HepG2 (cell line): ENCODE data around the gene AHRR. TPM values are rescaled to one million over a fixed set of nuclear protein-coding genes. Genes with fewer than 3 reads are reported as not detected.

Experiments used
- ATAC-seq: fragments of 200-7000 bp; cut with Tn5 transposase; 3 replicates; pipeline ENCODE4 v1.9.1; 2020; ENCODE audit warnings: mild to moderate bottlenecking, moderate library complexity
- BruUV-seq: library from RNA; stranded (reverse); fragments of 400-500 nt; replicated peaks from 2 replicates; lab custom pipeline; 2021; lab: Mats Ljungman, UMichigan
- CTCF ChIA-PET: fragments of 300-600 bp; formaldehyde crosslinking; extraction: SDS; loops from one replicate; lab custom pipeline; 2021; ENCODE audit warnings: low total read pairs, inconsistent platforms, low intra/inter-chr PET ratio; lab: Yijun Ruan, JAX
- POLR2A ChIA-PET: fragments of 350-600 bp; sonication (Branson Sonifier 250); formaldehyde crosslinking; loops from one replicate; lab custom pipeline; 2020; ENCODE audit warnings: antibody characterized with exemption, inconsistent platforms; lab: Yijun Ruan, JAX
- DNase-seq: peaks from one replicate; pipeline ENCODE4 v3.0.0-alpha.2; 2015; ENCODE audit warnings: low spot score
- FAIRE-seq: peaks from 3 replicates; lab custom pipeline; 2011; peaks lifted over from hg19 to GRCh38; lab: Jason Lieb, UNC
- H2AFZ ChIP-seq: one replicate; pipeline ENCODE4 v1.6.1; 2011; ENCODE audit warnings: low read length, inconsistent platforms
- H3K27ac ChIP-seq: fragments of 300-600 bp; 3 replicates; pipeline ENCODE4 v1.8.0; 2011; ENCODE audit warnings: mixed run types, mild to moderate bottlenecking, mixed read lengths, low read length, inconsistent platforms; ENCODE audit not compliant: insufficient read depth; ENCODE audit errors: extremely low read length
- H3K27me3 ChIP-seq, 2 experiments: fragments of 200-600 bp in 1 of 2; 2 replicates in 1 of 2; 3 replicates in 1 of 2; pipeline versions ENCODE4 v1.6.0 to v1.8.0; 2011; ENCODE audit warnings: low read length in 2 of 2, mild to moderate bottlenecking in 2 of 2, moderate library complexity in 2 of 2, inconsistent platforms in 1 of 2; ENCODE audit not compliant: insufficient read depth in 2 of 2, control insufficient read depth in 1 of 2
- H3K36me3 ChIP-seq, 2 experiments: fragments of 200-600 bp in 1 of 2; replicated peaks in 1 of 2; 2 replicates in 1 of 2; 3 replicates in 1 of 2; pipeline versions ENCODE4 v1.5.1 to v1.8.0; 2011; ENCODE audit warnings: low read length in 2 of 2, inconsistent platforms in 1 of 2; ENCODE audit not compliant: insufficient read depth in 2 of 2, control insufficient read depth in 1 of 2
- H3K4me1 ChIP-seq: 2 replicates; pipeline ENCODE4 v1.5.1; 2012; ENCODE audit warnings: low read length, inconsistent platforms; ENCODE audit not compliant: insufficient read depth
- H3K4me2 ChIP-seq: 2 replicates; pipeline ENCODE4 v1.6.0; 2011; ENCODE audit warnings: low read depth, low read length, inconsistent platforms
- H3K4me3 ChIP-seq, 3 experiments: fragments of 200-600 bp in 1 of 3; sonication (generic), shearing (Covaris generic) in 1 of 3; replicated peaks in 1 of 3; 2 replicates each; pipeline ENCODE4 v1.5.1; 2011 to 2016; ENCODE audit warnings: low read length in 3 of 3, inconsistent platforms in 2 of 3, low read depth in 2 of 3, mild to moderate bottlenecking in 2 of 3, control low read depth in 1 of 3, mixed read lengths in 1 of 3; ENCODE audit not compliant: insufficient read depth in 1 of 3
- H3K79me2 ChIP-seq: one replicate; pipeline ENCODE4 v1.6.1; 2011; ENCODE audit warnings: low read length, inconsistent platforms; ENCODE audit not compliant: insufficient read depth
- H3K9ac ChIP-seq: 2 replicates; pipeline ENCODE4 v1.6.0; 2011; ENCODE audit warnings: mild to moderate bottlenecking, low read depth, low read length, inconsistent platforms; ENCODE audit not compliant: insufficient read depth
- H3K9me3 ChIP-seq: 2 replicates; pipeline ENCODE4 v1.5.1; 2012; ENCODE audit warnings: mild to moderate bottlenecking, low read length
- H4K20me1 ChIP-seq: 2 replicates; pipeline ENCODE4 v1.6.0; 2011; ENCODE audit warnings: inconsistent platforms, mild to moderate bottlenecking, low read length, moderate library complexity; ENCODE audit not compliant: insufficient read depth
- DMAP1 ChIP-seq: IDR thresholded peaks from 2 replicates; pipeline ENCODE4 v1.6.1; 2016
- HNRNPL ChIP-seq: fragments of 200-400 bp; formaldehyde crosslinking; IDR thresholded peaks from 2 replicates; pipeline ENCODE4 v1.6.1; 2017; ENCODE audit warnings: mild to moderate bottlenecking, low read depth, low read length
- KDM2A ChIP-seq: sonication (generic); formaldehyde crosslinking; IDR thresholded peaks from 2 replicates; pipeline ENCODE4 v1.4.0; 2020; ENCODE audit warnings: low read depth, missing genetic modification reagents, borderline replicate concordance
- PPARG ChIP-seq: conservative IDR thresholded peaks from 2 replicates; pipeline ENCODE4 v1.6.1; 2016; ENCODE audit warnings: missing biosample characterization, missing genetic modification reagents
- RBM22 ChIP-seq: fragments of 200-400 bp; formaldehyde crosslinking; optimal IDR thresholded peaks from 2 replicates; pipeline ENCODE3; 2017; ENCODE audit warnings: mild to moderate bottlenecking, low read length, moderate library complexity
- WGBS: methylation state at CpG from one replicate; pipeline ENCODE4 v1.1.6; 2017; ENCODE audit warnings: low lambda C conversion rate; 5-methylcytosine and 5-hydroxymethylcytosine counted together
- in situ Hi-C: cut with HindIII; loops from 2 replicates; pipeline ENCODE4 v1.10.0; 2017; ENCODE audit warnings: low pct_unique_long_range_greater_than_20kb; ENCODE audit not compliant: extremely low pct_ligation_motif_present
- intact Hi-C: fragments of 100-400 bp; cut with micrococcal nuclease; formaldehyde crosslinking; loops from one replicate; pipeline ENCODE4 v1.10.0; 2022; ENCODE audit not compliant: unreplicated experiment
- polyA plus RNA-seq, 8 experiments: library from polyadenylated mRNA; depleted of rRNA in 3 of 8; stranded (reverse) in 7 of 8; unstranded in 1 of 8; fragments of >200 nt; fragmentation: Illumina TruSeq in 4 of 8; extraction: Trizol in 4 of 8; gene quantifications; 2 replicates each; pipeline versions ENCODE4 v1.2.1 to v1.2.3, GENCODE V29; 2011 to 2016; ENCODE audit warnings: low read depth in 4 of 8, missing spikeins in 1 of 8, mixed read lengths in 1 of 8; ENCODE audit not compliant: insufficient read depth in 1 of 8
- total RNA-seq, 5 experiments: library from RNA; depleted of rRNA; stranded (reverse); fragments of >200 nt; fragmentation: Illumina TruSeq; extraction: Trizol; gene quantifications; 2 replicates each; pipeline ENCODE4 v1.2.3, GENCODE V29; 2016; ENCODE audit warnings: low read depth in 1 of 5
- TF ChIP-seq, protein P1 (sequence below): sonication (generic); formaldehyde crosslinking; IDR thresholded peaks from 2 replicates; pipeline ENCODE4 v1.5.0; 2020; ENCODE audit warnings: missing genetic modification reagents, mild to moderate bottlenecking, borderline replicate concordance
- TF ChIP-seq, protein P2 (sequence below): sonication (generic); formaldehyde crosslinking; conservative IDR thresholded peaks from 2 replicates; pipeline ENCODE4 v1.4.0; 2020; ENCODE audit warnings: missing genetic modification reagents
- TF ChIP-seq, protein P3 (sequence below): sonication (generic); formaldehyde crosslinking; IDR thresholded peaks from 2 replicates; pipeline ENCODE4 v1.5.0; 2020; ENCODE audit warnings: mild to moderate bottlenecking, missing genetic modification reagents, moderate library complexity
- TF ChIP-seq, protein P4 (sequence below): sonication (generic); formaldehyde crosslinking; IDR thresholded peaks from 2 replicates; pipeline ENCODE4 v1.4.0; 2020; ENCODE audit warnings: mild to moderate bottlenecking, missing genetic modification reagents

AHRR gene
- total and polyA plus RNA-seq, 2 of the 13 experiments (the other 11 are each of a cell fraction or from before 2014, with no cell fraction given) = 0.28 to 0.35 TPM

DNA sequence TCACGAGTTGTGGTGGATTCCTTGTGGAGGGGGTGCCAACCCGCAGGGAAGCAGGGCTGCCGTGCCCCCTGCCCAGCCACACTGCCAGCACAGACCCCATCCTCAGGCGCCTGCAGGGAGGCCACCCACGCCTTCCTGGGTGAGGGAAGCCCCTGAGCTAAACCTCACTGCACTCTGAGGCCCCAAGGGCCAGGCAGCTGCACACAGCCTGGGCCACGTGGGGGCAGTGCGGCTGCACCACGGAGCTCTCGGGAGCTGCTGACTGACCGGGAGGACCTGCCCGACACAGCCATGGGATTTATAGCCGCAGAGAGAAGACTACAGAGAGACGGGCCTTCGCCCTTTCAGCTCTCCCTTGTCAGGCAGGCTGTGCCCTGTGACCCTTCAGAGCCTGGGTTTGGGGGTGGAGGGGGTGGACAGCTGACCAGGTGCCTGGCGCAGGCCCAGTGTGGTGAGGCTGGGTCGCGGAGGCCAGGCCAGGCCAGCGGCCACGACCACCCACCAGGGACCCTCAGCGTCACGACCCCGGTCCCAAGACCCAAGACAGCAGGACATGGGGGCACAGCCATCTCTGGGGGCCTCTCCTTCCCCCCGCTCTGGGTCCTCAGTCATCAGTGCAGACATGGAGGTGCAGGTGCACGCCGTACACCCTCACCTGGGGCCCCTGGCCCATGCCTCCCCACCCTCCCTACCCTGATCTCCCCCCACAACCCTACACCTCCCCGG is 4.3 kb upstream of the AHRR start (continued):
- TF ChIP-seq DMAP1 (CRISPR knock-in tag) (no peak), HNRNPL (0 out of 2 replicates have a peak, but pooled peaks have one; percentile 41), PPARG (CRISPR knock-in tag) (no peak), KDM2A (CRISPR knock-in tag) (peak; percentile 59; the same call in 1 of the 2 replicates)
- TF ChIP-seq, protein P1, sequence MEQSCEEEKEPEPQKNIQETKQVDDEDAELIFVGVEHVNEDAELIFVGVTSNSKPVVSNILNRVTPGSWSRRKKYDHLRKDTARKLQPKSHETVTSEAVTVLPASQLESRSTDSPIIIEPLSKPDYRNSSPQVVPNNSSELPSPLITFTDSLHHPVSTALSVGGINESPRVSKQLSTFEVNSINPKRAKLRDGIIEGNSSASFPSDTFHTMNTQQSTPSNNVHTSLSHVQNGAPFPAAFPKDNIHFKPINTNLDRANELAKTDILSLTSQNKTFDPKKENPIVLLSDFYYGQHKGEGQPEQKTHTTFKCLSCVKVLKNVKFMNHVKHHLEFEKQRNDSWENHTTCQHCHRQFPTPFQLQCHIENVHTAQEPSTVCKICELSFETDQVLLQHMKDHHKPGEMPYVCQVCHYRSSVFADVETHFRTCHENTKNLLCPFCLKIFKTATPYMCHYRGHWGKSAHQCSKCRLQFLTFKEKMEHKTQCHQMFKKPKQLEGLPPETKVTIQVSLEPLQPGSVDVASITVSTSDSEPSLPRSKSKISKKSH (CRISPR knock-in tag) = 0 out of 2 replicates have a peak, but pooled peaks have one; percentile 29
- TF ChIP-seq, protein P2, sequence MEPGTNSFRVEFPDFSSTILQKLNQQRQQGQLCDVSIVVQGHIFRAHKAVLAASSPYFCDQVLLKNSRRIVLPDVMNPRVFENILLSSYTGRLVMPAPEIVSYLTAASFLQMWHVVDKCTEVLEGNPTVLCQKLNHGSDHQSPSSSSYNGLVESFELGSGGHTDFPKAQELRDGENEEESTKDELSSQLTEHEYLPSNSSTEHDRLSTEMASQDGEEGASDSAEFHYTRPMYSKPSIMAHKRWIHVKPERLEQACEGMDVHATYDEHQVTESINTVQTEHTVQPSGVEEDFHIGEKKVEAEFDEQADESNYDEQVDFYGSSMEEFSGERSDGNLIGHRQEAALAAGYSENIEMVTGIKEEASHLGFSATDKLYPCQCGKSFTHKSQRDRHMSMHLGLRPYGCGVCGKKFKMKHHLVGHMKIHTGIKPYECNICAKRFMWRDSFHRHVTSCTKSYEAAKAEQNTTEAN (CRISPR knock-in tag) = no peak

DNA sequence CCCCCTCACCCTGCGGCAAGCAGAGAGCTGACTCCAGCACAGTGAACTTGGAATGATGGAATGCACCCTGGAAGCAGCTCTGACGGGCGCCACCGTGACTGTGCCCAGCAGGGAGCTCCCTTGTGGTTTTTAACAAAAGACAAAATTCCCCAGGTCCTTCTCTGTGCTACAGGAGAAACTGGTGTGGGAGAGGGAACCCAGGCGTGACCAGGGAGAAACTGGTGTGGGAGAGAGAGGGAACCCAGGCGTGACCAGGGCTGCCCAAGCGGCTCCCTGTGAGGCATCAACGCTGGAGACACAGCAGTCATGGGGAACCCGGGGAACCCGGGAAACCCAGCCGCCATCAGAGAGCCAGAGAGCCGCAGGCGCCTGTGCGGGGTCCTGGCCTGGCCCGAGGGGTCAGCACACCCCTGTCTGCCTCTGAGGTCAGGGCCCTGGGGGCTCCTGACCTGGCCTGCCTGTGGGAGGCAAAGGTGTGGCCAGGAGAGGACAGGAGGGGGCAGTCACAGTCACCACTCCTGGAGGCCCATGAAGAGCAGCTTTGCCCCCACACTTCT is 3.1 kb upstream of the AHRR start:
- H3K9ac ChIP-seq = no peak overlapping the region
- peak; percentile 22 for ATAC-seq
- intact Hi-C loops = loop anchor here (5.0 kb wide), 1 partner anchor 114 kb away; no protein-coding TSS in a partner anchor
- no peaks in the 10 kb centered on the region for H3K9me3 ChIP-seq
- in situ Hi-C loops = loop anchor here (5.0 kb wide), 1 partner anchor 119 kb away; no protein-coding TSS in a partner anchor
- 0 out of 2 replicates have a peak, but pooled peaks cover 3% of the 10 kb centered on the region for H4K20me1 ChIP-seq
- BruUV-seq = no TSS peak
- H3K27ac ChIP-seq = no peak overlapping the region
- H2AFZ ChIP-seq = no peak overlapping the region
- FAIRE-seq = no peak
- no peak overlapping the region for H3K4me3 ChIP-seq
- CTCF ChIA-PET = no interaction called here
- POLR2A ChIA-PET = no interaction called here
- no peak for DNase-seq
- no peaks in the 10 kb centered on the region for H3K79me2 ChIP-seq
- H3K4me1 ChIP-seq = peaks cover 23% of the 10 kb centered on the region
- H3K4me2 ChIP-seq = no peak overlapping the region
- H3K27me3 ChIP-seq = peaks cover 2 to 33% of the 10 kb centered on the region in 2 experiments; a peak in 4 of 5 replicates
- H3K36me3 ChIP-seq = peaks cover 3 to 6% of the 10 kb centered on the region in 2 experiments; a peak in 2 of 5 replicates
- 9% methylated on average over 6 of the region's 15 CpGs for WGBS
- peak; percentile 25 for TF ChIP-seq RBM22
- TF ChIP-seq, protein P3, sequence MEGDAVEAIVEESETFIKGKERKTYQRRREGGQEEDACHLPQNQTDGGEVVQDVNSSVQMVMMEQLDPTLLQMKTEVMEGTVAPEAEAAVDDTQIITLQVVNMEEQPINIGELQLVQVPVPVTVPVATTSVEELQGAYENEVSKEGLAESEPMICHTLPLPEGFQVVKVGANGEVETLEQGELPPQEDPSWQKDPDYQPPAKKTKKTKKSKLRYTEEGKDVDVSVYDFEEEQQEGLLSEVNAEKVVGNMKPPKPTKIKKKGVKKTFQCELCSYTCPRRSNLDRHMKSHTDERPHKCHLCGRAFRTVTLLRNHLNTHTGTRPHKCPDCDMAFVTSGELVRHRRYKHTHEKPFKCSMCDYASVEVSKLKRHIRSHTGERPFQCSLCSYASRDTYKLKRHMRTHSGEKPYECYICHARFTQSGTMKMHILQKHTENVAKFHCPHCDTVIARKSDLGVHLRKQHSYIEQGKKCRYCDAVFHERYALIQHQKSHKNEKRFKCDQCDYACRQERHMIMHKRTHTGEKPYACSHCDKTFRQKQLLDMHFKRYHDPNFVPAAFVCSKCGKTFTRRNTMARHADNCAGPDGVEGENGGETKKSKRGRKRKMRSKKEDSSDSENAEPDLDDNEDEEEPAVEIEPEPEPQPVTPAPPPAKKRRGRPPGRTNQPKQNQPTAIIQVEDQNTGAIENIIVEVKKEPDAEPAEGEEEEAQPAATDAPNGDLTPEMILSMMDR (CRISPR knock-in tag) = 0 out of 2 replicates have a peak, but pooled peaks have one; percentile 16
- TF ChIP-seq, protein P4, sequence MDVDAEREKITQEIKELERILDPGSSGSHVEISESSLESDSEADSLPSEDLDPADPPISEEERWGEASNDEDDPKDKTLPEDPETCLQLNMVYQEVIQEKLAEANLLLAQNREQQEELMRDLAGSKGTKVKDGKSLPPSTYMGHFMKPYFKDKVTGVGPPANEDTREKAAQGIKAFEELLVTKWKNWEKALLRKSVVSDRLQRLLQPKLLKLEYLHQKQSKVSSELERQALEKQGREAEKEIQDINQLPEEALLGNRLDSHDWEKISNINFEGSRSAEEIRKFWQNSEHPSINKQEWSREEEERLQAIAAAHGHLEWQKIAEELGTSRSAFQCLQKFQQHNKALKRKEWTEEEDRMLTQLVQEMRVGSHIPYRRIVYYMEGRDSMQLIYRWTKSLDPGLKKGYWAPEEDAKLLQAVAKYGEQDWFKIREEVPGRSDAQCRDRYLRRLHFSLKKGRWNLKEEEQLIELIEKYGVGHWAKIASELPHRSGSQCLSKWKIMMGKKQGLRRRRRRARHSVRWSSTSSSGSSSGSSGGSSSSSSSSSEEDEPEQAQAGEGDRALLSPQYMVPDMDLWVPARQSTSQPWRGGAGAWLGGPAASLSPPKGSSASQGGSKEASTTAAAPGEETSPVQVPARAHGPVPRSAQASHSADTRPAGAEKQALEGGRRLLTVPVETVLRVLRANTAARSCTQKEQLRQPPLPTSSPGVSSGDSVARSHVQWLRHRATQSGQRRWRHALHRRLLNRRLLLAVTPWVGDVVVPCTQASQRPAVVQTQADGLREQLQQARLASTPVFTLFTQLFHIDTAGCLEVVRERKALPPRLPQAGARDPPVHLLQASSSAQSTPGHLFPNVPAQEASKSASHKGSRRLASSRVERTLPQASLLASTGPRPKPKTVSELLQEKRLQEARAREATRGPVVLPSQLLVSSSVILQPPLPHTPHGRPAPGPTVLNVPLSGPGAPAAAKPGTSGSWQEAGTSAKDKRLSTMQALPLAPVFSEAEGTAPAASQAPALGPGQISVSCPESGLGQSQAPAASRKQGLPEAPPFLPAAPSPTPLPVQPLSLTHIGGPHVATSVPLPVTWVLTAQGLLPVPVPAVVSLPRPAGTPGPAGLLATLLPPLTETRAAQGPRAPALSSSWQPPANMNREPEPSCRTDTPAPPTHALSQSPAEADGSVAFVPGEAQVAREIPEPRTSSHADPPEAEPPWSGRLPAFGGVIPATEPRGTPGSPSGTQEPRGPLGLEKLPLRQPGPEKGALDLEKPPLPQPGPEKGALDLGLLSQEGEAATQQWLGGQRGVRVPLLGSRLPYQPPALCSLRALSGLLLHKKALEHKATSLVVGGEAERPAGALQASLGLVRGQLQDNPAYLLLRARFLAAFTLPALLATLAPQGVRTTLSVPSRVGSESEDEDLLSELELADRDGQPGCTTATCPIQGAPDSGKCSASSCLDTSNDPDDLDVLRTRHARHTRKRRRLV (CRISPR knock-in tag) = no peak
